Prostate gland (tissue), 2 donors: ENCODE measurements around the gene CNDP1.

Experiments used
- POLR2A ChIP-seq: fragments of 450-650 bp; IDR thresholded peaks from one replicate; pipeline ENCODE4 v1.6.1; 2016; ENCODE audit warnings: antibody characterized with exemption, mild to moderate bottlenecking
- TF ChIP-seq, protein P1 (sequence below), 4 experiments: fragments of 200-600 bp in 2 of 4; fragments of 450-650 bp in 2 of 4; sonication (generic) in 2 of 4; IDR thresholded peaks; 1 replicate in 3 of 4; 2 replicates in 1 of 4; pipeline ENCODE4 v1.5.1; 2016 to 2019; ENCODE audit warnings: antibody characterized with exemption in 4 of 4, mild to moderate bottlenecking in 2 of 4, moderate library complexity in 2 of 4

GRCh38 chr18:74632351-74632679 is 98.0 kb downstream of the CNDP1 start:
- TF ChIP-seq POLR2A = no peak
- TF ChIP-seq, protein P1, sequence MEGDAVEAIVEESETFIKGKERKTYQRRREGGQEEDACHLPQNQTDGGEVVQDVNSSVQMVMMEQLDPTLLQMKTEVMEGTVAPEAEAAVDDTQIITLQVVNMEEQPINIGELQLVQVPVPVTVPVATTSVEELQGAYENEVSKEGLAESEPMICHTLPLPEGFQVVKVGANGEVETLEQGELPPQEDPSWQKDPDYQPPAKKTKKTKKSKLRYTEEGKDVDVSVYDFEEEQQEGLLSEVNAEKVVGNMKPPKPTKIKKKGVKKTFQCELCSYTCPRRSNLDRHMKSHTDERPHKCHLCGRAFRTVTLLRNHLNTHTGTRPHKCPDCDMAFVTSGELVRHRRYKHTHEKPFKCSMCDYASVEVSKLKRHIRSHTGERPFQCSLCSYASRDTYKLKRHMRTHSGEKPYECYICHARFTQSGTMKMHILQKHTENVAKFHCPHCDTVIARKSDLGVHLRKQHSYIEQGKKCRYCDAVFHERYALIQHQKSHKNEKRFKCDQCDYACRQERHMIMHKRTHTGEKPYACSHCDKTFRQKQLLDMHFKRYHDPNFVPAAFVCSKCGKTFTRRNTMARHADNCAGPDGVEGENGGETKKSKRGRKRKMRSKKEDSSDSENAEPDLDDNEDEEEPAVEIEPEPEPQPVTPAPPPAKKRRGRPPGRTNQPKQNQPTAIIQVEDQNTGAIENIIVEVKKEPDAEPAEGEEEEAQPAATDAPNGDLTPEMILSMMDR (IDR thresholded peaks at IDR 0.05) = no peak
